Fibroblast of villous mesenchyme (primary cell): ENCODE results near the gene ANO1. TPM values are rescaled to one million over a fixed set of nuclear protein-coding genes. Genes with fewer than 3 reads are reported as not detected.

Source experiments
- DNase-seq: peaks from one replicate; pipeline ENCODE4 v3.0.0-alpha.2; 2010; ENCODE audit warnings: low read depth
- H3K4me3 ChIP-seq: 2 replicates; pipeline ENCODE4 v1.5.1; 2011; ENCODE audit warnings: low read depth, mild to moderate bottlenecking, low read length
- total RNA-seq: library from RNA; depleted of rRNA; stranded (reverse); fragments of >200 nt; gene quantifications from 2 replicates; pipeline ENCODE4 v1.2.3, GENCODE V29; 2012
- TF ChIP-seq, protein P1 (sequence below): IDR thresholded peaks from 2 replicates; pipeline ENCODE4 v1.5.1; 2012; ENCODE audit warnings: low read depth, mild to moderate bottlenecking, low read length; ENCODE audit not compliant: insufficient read depth

ANO1 gene
- total RNA-seq, 1 donor, result not detected

DNA sequence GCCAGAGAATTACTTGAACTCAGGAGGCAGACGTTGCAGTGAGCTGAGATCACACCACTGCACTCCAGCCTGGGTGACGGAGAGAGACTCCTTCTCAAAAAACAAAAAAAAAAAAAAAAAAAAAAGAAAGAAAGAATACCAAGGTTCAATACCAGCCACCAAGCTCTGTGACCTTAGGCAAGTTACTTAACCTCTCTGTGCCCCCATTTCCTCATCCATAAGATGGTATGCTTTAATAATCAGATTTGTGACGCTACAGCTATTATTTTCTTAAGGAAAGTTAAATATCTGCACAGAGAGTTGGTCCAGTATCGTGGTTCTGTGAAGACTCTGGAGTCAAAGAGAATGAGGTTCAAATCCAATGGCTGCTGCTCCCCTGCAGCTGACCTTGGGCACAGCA lies 67.7 kb downstream of the ANO1 start:
- TF ChIP-seq, protein P1, sequence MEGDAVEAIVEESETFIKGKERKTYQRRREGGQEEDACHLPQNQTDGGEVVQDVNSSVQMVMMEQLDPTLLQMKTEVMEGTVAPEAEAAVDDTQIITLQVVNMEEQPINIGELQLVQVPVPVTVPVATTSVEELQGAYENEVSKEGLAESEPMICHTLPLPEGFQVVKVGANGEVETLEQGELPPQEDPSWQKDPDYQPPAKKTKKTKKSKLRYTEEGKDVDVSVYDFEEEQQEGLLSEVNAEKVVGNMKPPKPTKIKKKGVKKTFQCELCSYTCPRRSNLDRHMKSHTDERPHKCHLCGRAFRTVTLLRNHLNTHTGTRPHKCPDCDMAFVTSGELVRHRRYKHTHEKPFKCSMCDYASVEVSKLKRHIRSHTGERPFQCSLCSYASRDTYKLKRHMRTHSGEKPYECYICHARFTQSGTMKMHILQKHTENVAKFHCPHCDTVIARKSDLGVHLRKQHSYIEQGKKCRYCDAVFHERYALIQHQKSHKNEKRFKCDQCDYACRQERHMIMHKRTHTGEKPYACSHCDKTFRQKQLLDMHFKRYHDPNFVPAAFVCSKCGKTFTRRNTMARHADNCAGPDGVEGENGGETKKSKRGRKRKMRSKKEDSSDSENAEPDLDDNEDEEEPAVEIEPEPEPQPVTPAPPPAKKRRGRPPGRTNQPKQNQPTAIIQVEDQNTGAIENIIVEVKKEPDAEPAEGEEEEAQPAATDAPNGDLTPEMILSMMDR, result no peak
- no peak overlapping the region for H3K4me3 ChIP-seq
- no peak for DNase-seq

DNA sequence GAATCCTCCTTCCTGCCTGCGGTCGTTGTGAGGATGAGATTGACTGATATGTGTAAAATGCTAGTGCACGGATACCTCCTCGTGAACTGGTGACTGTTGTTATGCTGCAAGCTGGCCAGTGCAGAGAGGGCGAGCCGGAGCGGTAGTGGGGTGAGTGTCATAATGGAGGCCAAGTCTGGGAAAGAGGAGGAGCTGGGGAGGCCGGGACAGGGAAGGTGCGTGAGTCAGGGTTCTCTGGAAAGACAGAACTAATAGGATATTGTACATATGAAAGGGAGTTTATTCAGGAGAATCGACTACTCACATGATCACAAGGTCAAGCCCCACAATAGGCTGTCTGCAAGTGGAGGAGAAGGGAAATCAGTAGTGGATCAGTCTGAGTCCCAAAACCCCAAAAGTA lies 68.2 kb downstream of the ANO1 start:
- no peak overlapping the region for H3K4me3 ChIP-seq
- no peak for DNase-seq
- TF ChIP-seq, protein P1, result no peak

DNA sequence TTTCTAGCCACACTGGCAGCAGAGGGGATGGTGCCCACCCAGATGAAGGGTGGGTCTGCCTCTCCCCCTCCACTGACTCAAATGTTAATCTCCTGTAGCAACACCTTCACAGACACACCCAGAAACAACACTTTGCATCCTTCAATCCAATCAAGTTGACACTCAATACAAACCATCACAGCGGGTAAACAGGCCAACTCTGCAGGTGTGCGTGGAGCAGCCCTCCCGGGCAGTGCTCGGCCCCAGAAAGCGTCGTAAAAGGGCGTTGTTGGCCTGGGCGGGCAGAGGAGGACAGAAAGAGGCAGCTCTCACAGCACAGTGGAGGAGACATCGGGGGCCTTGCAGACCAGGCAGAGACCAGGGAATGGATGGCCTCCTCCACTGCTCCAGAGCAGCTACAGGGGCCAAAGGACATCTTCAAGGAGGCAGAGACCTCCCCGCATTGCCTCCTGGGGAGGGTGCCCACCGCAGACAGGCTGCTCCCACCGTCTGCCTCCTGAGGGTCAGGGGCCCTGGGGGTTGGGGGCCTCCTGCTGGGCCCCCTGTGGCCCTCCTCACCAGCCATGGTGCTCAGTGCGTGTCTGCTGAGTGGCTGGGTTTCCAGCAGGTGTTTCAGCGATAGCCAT lies 68.9 kb downstream of the ANO1 start:
- TF ChIP-seq, protein P1, result no peak
- H3K4me3 ChIP-seq, result no peak overlapping the region
- DNase-seq, result no peak

DNA sequence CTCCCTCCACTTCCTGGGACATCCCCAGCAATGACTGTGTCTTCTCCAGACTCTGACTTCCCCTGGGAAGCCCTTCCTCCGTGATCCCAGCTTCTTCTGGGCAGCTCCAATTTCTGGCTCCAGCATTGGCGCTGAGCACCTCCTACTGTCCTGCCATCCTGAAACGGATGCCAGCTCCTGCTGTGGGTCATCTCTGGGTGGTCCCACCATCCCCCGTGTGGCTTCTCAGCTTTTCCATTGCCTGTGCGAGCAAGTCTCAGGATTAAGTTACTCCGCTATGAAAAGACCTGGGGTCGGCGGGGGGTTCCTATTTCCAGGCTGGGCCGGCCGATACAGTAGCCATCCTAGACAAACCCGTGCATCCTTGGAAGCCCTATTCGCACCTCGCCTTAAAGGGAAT lies 69.6 kb downstream of the ANO1 start:
- TF ChIP-seq, protein P1, result no peak
- no peak overlapping the region for H3K4me3 ChIP-seq
- DNase-seq, result no peak

DNA sequence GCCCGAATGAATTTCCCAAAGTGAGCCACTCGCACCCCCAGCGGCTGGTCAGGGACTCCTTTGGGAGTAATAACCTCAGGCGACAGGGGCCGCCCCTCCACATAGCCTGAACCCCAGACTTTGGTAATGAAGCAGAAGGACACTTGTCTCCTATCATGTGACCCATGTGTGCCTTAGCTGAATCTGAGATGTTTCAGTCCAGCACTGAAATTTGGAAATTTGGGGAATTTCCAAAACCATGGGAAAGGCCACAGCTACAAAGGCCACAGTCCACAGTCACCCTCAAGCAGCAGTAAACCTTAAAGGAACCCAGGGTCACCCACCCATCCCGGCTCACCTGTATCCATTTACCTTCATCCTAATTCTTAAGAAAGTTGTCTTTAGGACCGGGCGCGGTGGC lies 73.6 kb downstream of the ANO1 start:
- DNase-seq, result no peak
- no peak overlapping the region for H3K4me3 ChIP-seq
- TF ChIP-seq, protein P1, result no peak

DNA sequence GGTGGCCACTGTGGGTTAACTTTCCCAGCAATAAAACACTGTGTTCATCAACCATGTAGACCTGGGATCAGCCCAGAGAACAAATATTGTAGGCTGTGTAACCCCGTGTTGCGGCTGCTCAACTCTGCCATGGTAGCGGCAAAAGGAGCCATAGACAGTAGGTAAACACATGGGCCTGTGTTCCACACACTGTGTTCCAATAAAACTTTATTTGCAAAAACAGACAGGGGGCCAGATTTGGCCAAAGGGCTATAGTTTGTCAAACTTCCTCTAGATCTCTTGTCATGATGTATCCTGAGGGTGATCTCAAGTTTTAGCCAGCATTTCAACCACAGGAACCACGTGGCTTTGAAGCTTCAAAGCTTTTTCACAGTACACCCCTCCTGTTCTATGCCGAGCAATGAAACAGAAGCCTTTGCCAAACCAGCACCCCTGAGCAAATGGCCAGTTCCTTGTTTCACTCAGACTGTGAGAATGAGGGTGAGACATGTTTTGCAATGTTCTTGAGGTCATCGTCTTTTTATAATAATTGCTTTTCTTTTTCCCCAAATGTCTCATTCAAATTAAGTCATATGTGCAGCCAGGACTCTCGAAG lies 75.1 kb downstream of the ANO1 start:
- DNase-seq, result no peak
- TF ChIP-seq, protein P1, result no peak
- H3K4me3 ChIP-seq, result no peak overlapping the region

DNA sequence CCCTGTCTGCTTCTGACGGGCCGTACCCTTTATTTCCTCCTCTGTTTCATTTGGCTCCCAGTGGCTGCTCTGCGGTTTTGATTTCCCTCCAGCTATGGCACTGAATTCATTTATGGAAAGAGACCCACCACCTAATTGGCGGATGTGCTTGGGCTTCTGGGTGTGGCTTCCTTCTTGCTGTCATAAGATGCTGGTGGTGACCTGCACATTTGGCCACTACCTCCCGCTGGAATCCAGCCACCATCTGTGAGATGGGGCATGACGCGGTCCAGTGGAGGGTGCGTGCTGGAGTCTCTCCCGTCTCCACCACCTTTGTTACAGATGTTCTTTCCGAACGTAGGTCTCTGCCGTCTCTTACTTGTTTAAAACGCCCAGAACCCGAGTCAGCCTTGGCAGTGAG lies 77.3 kb downstream of the ANO1 start:
- H3K4me3 ChIP-seq, result no peak overlapping the region
- DNase-seq, result no peak
- TF ChIP-seq, protein P1, result no peak
